Measurements from ENCODE around the gene BRI3. TPM values are rescaled to one million over a fixed set of nuclear protein-coding genes. Genes with fewer than 3 reads are reported as not detected.

The BRI3 gene
- total RNA-seq, 1 donor from 2014 or later: 516 TPM

DNA sequence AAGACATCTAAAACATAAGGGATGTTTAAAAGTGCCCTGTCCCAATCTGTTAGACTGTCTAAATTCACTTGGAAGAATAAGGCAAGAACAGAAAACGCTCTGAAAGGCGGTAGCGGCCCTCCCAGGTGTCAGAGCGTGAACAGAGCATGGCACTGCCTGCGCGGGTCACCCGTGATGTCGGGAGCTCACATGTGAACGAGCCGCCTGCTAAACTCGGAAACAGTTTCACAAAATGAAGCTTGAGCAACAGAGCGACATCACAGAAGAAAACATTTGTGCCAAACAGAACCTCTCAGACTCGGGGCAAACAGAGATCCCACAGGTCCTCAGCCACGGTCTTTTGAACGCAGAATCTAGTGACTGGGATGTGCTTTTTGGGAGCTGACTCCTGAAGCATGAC, 12.8 kb downstream of the BRI3 start:
- ATAC-seq (no peak), DNase-seq (no peak)
- H3K27ac ChIP-seq: no peak overlapping the region
- H3K4me1 ChIP-seq: peaks cover 18% of the 10 kb centered on the region
- H3K27me3 ChIP-seq (ENCODE audit: low read depth): no peaks in the 10 kb centered on the region
- intact Hi-C loops (cut with DNase I): no loop called here
- TF ChIP-seq, protein P1, sequence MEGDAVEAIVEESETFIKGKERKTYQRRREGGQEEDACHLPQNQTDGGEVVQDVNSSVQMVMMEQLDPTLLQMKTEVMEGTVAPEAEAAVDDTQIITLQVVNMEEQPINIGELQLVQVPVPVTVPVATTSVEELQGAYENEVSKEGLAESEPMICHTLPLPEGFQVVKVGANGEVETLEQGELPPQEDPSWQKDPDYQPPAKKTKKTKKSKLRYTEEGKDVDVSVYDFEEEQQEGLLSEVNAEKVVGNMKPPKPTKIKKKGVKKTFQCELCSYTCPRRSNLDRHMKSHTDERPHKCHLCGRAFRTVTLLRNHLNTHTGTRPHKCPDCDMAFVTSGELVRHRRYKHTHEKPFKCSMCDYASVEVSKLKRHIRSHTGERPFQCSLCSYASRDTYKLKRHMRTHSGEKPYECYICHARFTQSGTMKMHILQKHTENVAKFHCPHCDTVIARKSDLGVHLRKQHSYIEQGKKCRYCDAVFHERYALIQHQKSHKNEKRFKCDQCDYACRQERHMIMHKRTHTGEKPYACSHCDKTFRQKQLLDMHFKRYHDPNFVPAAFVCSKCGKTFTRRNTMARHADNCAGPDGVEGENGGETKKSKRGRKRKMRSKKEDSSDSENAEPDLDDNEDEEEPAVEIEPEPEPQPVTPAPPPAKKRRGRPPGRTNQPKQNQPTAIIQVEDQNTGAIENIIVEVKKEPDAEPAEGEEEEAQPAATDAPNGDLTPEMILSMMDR (IDR thresholded peaks at IDR 0.05): no peak
- H3K4me3 ChIP-seq: no peak overlapping the region
- no peaks in the 10 kb centered on the region for H3K9me3 ChIP-seq
- H3K36me3 ChIP-seq: peaks cover 78% of the 10 kb centered on the region

DNA sequence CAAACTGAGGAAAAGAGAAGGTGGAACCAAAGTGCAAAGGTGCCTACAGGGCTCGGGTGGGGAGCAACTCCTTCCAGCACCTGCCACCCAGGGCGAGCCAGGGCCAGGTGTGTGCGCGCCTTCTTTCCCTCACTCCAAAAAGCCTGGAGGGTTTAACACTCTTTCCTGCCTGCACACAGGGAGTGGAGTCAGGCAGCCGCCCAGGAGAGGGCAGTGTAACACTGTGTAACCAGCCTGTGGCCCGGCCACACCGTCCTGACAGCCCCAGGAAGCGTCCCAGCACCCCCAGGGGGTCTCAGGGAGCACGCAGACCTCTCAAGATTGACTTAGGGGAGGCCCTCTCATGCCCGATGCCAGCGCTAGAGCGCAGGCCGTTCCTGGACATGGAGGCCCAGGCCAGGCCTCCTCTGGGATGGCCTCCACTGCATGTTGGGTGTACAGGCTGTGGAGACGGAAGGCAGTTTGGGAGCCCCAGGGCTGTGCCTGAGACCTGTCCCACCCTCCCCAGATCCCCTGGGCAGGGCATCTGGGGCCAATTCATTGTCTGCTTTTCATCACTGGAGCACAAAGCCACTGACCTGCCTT, 13.4 kb downstream of the BRI3 start:
- Histone ChIP-seq H3K36me3 (peaks cover 76% of the 10 kb centered on the region), H3K4me3 (no peak overlapping the region), H3K27ac (no peak overlapping the region), H3K27me3 (ENCODE audit: low read depth) (no peaks in the 10 kb centered on the region), H3K9me3 (no peaks in the 10 kb centered on the region), H3K4me1 (peaks cover 13% of the 10 kb centered on the region)
- peak; percentile 63 for DNase-seq
- peak; percentile 76 to 77 for ATAC-seq
- intact Hi-C loops (cut with DNase I): no loop called here
- TF ChIP-seq, protein P1 (IDR thresholded peaks at IDR 0.05): peak; percentile 60

DNA sequence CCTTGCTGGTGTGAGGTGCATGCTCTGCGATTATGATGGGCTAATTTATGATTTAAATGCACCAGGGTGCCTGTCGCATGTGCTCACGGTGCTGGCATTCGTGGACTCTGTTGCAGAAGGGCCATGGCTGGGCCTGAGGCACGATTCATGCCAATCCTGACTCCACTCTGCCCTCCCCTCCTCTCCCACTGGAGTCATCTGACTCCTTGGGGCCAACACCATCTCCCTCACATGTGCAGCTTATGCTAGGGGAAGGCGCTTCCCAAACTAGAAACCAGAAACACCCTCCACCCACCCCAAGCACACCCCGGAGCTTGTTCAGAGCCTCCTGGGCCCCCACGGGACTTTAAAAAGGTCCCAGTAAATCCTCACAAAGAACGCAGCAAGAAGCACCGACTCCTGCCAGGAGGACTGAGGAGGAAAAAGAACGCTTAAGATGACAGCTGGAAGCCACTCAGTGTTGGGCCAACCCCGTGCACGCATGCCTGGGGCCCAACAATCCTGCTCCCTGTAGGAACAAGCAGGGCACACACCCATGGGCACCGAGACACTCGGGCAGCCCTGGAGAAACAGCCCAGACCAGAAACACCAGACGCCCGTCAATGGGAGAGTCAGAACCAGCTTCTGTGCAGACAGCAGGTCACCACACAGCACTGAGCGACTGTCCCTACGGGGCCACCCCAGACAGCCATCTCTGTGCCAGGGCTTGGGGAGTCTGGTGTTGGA, 14.1 kb downstream of the BRI3 start:
- Histone ChIP-seq H3K27me3 (ENCODE audit: low read depth) (no peaks in the 10 kb centered on the region), H3K4me3 (no peak overlapping the region), H3K9me3 (no peaks in the 10 kb centered on the region), H3K36me3 (peaks cover 79% of the 10 kb centered on the region), H3K4me1 (peaks cover 13% of the 10 kb centered on the region), H3K27ac (no peak overlapping the region)
- intact Hi-C loops (cut with DNase I): no loop called here
- TF ChIP-seq, protein P1 (IDR thresholded peaks at IDR 0.05): no peak
- DNase-seq (no peak), ATAC-seq (peak; percentile 14 to 20)

DNA sequence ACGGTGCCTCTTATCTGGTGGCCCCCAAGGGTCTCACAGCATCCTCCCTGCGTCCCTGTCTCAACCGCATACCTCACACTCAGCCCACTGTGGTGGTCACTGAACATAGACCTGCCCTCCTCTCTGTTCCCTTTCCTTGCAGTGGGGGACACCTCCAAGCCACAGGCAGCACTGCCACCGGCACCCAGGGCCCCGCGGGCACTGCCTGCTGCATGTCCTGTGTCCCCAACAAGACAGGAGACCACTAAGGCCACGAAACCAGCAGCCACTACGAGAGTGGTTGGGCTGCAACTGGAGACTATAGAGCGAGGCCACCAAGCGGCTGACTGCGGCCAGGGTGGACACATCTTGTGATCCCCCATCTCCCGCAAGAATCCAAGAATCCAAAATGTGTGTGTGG, 15.3 kb downstream of the BRI3 start:
- H3K36me3 ChIP-seq: peaks cover 76% of the 10 kb centered on the region
- peaks cover 13% of the 10 kb centered on the region for H3K4me1 ChIP-seq
- intact Hi-C loops (cut with DNase I): no loop called here

DNA sequence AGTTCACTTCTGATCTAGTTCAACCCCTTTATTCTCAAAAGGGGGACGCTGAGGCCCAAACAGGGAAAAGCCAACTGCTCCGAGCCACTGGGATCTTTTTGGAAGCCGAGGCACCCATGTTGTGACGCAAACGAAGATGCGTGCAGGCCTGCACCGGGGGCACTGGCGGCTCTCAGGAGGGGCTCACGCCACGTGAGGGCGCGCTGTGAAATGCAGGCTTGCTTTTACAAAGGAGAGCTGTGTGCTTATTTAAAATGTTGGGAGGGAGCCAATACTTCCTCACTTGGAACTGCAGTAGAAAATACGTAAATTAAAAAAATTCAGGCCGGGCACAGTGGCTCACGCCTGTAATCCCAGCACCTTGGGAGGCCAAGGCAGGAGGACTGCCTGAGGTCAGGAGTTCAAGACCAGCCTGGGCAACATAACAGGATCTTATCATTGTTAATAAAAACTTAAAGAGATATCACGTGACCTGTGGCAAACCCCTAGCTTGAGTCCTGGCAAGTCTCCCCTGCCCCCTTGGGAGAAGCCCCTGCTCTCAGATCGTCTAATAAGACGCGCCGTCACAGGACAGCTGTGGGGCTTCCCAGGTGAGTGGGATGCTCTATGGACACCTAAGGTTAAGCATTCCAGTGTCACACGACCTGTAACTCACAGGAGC, 16.3 kb downstream of the BRI3 start:
- Histone ChIP-seq H3K4me3 (no peak overlapping the region), H3K9me3 (no peaks in the 10 kb centered on the region), H3K27ac (no peak overlapping the region), H3K4me1 (peaks cover 13% of the 10 kb centered on the region), H3K27me3 (ENCODE audit: low read depth) (no peaks in the 10 kb centered on the region), H3K36me3 (peaks cover 69% of the 10 kb centered on the region)
- ATAC-seq: no peak
- intact Hi-C loops (cut with DNase I): no loop called here
- no peak for DNase-seq
- TF ChIP-seq, protein P1 (IDR thresholded peaks at IDR 0.05): no peak

More for the DNA sequence above, 15.3 kb downstream of the BRI3 start:
- ATAC-seq: no peak
- DNase-seq: no peak
- Histone ChIP-seq H3K9me3 (no peaks in the 10 kb centered on the region), H3K27ac (no peak overlapping the region), H3K4me3 (no peak overlapping the region), H3K27me3 (ENCODE audit: low read depth) (no peaks in the 10 kb centered on the region)
- TF ChIP-seq, protein P1 (IDR thresholded peaks at IDR 0.05): no peak
